AG04450 (cell line): ENCODE data around the gene ANAPC1. TPM values are rescaled to one million over a fixed set of nuclear protein-coding genes. Genes with fewer than 3 reads are reported as not detected.
"Not testable (repeated sequence)": the region's sequence is repeated elsewhere in the genome, so short reads cannot be mapped to it uniquely, and the experiment has no call there.

Source experiments
- CTCF ChIA-PET: fragments of 300-600, 350-600 bp; formaldehyde crosslinking; extraction: SDS; loops from one replicate; lab custom pipeline; 2022; ENCODE audit warnings: antibody characterized with exemption, inconsistent platforms; lab: Charles Lee
- POLR2A ChIA-PET: fragments of 350-600 bp; formaldehyde crosslinking; extraction: SDS; loops from one replicate; lab custom pipeline; 2021; ENCODE audit warnings: antibody characterized with exemption, inconsistent platforms; lab: Yijun Ruan, JAX
- DNase-seq: peaks from one replicate; pipeline ENCODE4 v3.0.0-alpha.2; 2011; ENCODE audit warnings: low read depth, low spot score
- H3K27ac ChIP-seq: one replicate; pipeline ENCODE4 v1.5.1; 2012; ENCODE audit warnings: low read depth, low read length, control low read depth
- H3K27me3 ChIP-seq: one replicate; pipeline ENCODE4 v1.6.0; 2012; ENCODE audit warnings: low read length; ENCODE audit not compliant: control insufficient read depth, insufficient read depth
- H3K4me3 ChIP-seq: 2 replicates; pipeline ENCODE4 v1.5.1; 2011; ENCODE audit warnings: mild to moderate bottlenecking, low read depth, low read length, control low read depth
- H3K9me3 ChIP-seq: 2 replicates; pipeline ENCODE4 v1.5.1; 2012; ENCODE audit warnings: low read length; ENCODE audit not compliant: control insufficient read depth, insufficient read depth
- CTCF ChIP-seq: IDR thresholded peaks from 2 replicates; pipeline ENCODE4 v1.5.1; 2011; ENCODE audit warnings: low read depth, low read length, control low read depth, inconsistent platforms
- polyA plus RNA-seq: library from polyadenylated mRNA; depleted of rRNA; stranded (reverse); fragments of >200 nt; gene quantifications from 2 replicates; pipeline ENCODE4 v1.2.3, GENCODE V29; 2011

ANAPC1 gene
- polyA plus RNA-seq, 1 experiment, result 27.4 TPM

GRCh38 chr2:111917106-111917505 is 33.1 kb upstream of the ANAPC1 start:
- TF ChIP-seq CTCF, result no peak
- H3K27me3 ChIP-seq, result peaks cover 16% of the 10 kb centered on the region
- H3K4me3 ChIP-seq, result no peak overlapping the region
- no peak for DNase-seq
- ChIA-PET CTCF (no interaction called here), POLR2A (no interaction called here)
- no peak overlapping the region for H3K27ac ChIP-seq
- no peaks in the 10 kb centered on the region for H3K9me3 ChIP-seq

- ChIA-PET CTCF (no interaction called here), POLR2A (no interaction called here)
- no peak overlapping the region for H3K27ac ChIP-seq
These were observed 28.6 kb upstream of the ANAPC1 start for GRCh38 chr2:111912547-111912946.

GRCh38 chr2:111911295-111911977 is 27.4 kb upstream of the ANAPC1 start:
- H3K27ac ChIP-seq, DNase-seq, H3K9me3 ChIP-seq, POLR2A ChIA-PET, CTCF ChIA-PET, H3K4me3 ChIP-seq: not testable (repeated sequence)
- H3K27me3 ChIP-seq, result peaks cover 11% of the 10 kb centered on the region

More at GRCh38 chr2:111912547-111912946, 28.6 kb upstream of the ANAPC1 start:
- Histone ChIP-seq H3K4me3 (no peak overlapping the region), H3K9me3 (no peaks in the 10 kb centered on the region), H3K27me3 (peaks cover 10% of the 10 kb centered on the region)
- no peak for TF ChIP-seq CTCF
- DNase-seq, result no peak

- DNase-seq, result no peak
- Histone ChIP-seq H3K27ac (no peak overlapping the region), H3K9me3 (no peaks in the 10 kb centered on the region), H3K27me3 (peaks cover 14% of the 10 kb centered on the region), H3K4me3 (no peak overlapping the region)
- ChIA-PET CTCF (interaction anchor here (0.7 kb wide), 1 partner anchor 26 kb away, joined by 3 read pairs; no protein-coding TSS in a partner anchor), POLR2A (no interaction called here)
- TF ChIP-seq CTCF, result no peak
These were observed 26.8 kb upstream of the ANAPC1 start for GRCh38 chr2:111910609-111911277.

- DNase-seq, H3K9me3 ChIP-seq, H3K4me3 ChIP-seq, H3K27ac ChIP-seq: not testable (repeated sequence)
- H3K27me3 ChIP-seq, result peaks cover 16% of the 10 kb centered on the region
- POLR2A ChIA-PET, result interaction anchor here (0.5 kb wide), 1 partner anchor 516 kb away, joined by 4 read pairs; no protein-coding TSS in a partner anchor
- CTCF ChIA-PET, result interaction anchor here (0.7 kb wide), 2 partner anchors 27 to 123 kb away, joined by 3 read pairs; no protein-coding TSS in a partner anchor
These were observed 26.0 kb upstream of the ANAPC1 start for GRCh38 chr2:111909997-111910396.

GRCh38 chr2:111909079-111909478 is 25.1 kb upstream of the ANAPC1 start:
- CTCF ChIA-PET, result no interaction called here
- no peak for TF ChIP-seq CTCF

More at GRCh38 chr2:111909079-111909478, 25.1 kb upstream of the ANAPC1 start:
- DNase-seq, result no peak
- H3K27ac ChIP-seq, result no peak overlapping the region
- no peak overlapping the region for H3K4me3 ChIP-seq
- POLR2A ChIA-PET, result no interaction called here
- H3K27me3 ChIP-seq, result peaks cover 19% of the 10 kb centered on the region
- H3K9me3 ChIP-seq, result no peaks in the 10 kb centered on the region
